GM19240 (cell line): ENCODE data around the gene PAXX.

Source experiments
- DNase-seq: peaks from one replicate; pipeline ENCODE4 v3.0.0; 2011; ENCODE audit warnings: low spot score; ENCODE audit not compliant: insufficient read length

Gene PAXX

GRCh38 chr9:136964833-136965422, 27.3 kb upstream of the PAXX start:
- DNase-seq = no peak

DNA sequence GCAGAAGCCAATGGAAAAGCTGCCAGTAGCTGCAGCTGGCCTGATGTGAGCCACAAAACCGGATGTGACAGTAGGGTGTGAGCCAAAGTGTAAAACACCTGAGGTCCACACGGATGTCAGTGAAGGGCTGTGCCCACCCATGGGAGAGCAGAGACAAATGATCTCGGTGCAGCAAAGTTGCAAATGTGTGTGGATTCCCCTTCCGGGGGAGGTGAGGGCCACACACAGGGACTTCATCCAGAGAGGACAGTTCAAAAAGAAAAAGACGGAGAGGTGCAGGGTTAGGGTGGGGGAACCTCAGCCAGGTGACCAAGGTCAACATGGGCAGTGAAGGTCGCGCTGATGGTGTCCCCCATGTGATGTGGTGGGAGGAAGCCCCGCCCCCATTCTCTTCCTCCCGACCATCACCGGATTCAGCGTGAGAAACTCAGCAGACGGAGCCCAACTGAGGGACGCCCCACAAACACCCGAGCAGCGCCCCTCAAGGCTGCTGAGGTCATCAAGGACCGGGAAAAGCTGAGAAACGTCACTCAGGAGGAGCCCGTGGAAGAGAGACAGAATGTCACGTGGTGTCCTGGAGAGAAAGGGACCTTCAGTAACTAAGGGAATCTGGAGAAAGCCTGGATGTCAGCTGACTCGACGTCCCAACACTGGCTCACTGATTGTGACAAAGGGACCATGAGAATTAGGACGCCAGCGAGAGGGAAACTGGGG, 26.3 kb upstream of the PAXX start:
- no peak for DNase-seq

DNA sequence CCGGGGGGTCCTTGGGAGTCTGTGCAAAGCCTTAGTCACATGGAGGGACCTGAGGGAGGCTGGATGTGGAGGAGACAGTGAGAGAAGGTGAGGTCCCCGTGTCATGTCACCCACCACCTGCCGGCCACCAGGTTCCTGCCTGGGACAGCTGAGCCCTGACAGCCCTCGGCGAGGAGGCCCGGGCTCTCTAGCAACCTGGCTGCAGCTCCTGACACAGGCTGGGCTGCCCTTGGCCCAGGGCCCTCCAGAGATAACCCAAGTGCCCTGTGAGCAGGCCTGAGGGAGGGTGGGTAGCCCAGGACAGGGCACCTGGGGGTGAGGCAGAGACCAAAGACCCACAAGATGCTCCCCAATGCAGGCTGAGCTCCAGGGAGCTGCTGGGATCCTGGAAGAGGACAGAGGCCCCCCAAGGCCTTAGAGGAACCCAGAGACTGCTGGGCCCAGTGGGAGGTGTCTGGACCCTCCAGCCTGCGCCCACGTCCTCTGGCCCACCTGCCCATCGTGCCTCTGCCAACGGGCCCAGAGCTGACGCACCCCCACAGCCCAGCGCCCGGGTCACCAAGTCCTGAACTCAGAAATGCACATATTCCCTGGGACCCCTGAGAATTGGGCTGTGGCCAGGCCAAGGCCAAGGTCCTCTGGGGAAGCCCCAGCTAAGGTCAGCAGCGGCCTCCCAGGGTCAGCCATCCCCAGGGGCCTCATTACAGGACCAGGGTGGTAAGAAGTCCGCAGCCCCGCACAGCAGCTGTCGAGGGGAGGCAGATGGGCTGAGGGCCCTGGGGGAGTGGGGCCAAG, 23.7 kb upstream of the PAXX start:
- DNase-seq = no peak

DNA sequence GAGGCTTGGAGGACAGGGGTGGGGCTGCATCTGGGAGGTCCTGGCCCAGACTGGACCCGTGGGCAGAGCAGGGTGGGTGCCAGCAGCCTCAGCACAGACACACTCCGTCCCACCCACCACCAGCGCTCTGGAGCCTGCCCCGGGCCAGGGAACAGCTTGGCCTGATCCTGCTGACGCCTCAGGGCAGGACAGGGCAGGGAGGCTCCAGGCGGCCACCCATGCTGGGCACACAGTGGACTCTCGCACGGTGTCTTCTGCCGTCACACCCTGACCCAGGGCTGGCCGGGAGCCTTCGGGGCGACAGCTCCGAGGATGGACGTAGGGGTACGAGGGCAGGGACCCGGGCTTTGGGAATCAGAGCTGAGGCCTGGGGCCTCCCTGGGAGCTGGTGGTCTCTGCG, 23.1 kb upstream of the PAXX start:
- DNase-seq = no peak

DNA sequence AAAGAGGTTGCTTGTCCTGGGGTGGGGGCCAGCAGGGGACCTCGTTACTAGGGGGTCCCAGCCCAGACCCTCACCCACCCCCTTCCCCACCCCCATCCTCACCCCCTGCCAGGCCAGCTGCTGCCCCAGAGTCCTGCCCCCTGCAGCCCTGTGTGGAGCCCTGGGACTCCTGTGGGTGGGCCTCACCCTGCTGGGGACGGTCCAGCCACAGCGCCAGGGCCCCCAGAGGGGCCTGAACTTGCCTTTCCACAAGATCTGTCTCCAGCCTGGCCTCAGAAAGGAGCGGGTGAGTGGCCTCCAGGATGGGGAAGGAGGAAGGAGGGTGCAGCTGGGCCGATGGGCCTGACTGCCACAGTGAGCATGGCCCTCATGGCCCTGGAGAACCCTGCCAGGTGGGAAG, 22.4 kb upstream of the PAXX start:
- DNase-seq = no peak

- DNase-seq = no peak
These were observed 21.9 kb upstream of the PAXX start for GRCh38 chr9:136970361-136970760.

DNA sequence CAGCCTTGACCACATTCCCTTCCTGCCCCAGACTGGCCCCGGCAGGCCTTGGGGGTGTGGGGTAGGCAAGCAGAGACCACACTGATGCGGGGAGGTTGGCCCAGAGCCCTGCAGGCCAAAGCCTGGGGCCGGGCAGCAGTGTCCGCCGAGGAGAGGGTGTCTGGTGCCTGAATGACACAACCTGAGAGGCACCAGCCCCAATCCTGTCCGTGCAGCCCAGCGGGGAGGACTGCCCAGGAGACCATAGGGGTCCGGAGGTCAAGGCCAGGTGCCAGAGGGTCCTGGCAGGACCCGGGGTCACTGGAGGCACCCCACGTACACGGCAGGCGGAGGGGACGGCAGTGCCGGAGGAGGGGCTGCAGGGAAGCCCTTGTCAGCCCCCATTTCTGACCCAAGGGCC, 20.5 kb upstream of the PAXX start:
- no peak for DNase-seq

GRCh38 chr9:136972335-136972734, 19.9 kb upstream of the PAXX start:
- no peak for DNase-seq

DNA sequence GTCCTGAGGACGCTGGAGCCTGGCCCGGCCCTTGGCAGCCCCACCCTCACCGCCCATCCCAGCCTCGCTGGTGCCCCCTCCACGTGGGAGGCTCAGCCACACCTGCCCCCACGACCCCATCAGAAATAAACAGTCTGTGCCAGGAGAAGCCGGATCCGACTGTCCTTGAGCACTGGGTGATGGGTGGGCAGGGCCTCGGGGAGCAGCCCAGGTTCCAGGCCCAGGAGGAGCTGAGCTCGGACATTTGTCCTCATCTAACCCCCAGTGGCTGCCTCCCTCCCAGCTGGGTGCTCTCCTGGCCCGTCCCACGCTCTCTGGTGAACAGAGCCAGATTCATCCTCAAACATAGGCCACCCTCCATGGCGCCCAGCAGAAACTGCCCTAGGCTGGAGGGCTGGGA, 19.5 kb upstream of the PAXX start:
- DNase-seq = no peak

DNA sequence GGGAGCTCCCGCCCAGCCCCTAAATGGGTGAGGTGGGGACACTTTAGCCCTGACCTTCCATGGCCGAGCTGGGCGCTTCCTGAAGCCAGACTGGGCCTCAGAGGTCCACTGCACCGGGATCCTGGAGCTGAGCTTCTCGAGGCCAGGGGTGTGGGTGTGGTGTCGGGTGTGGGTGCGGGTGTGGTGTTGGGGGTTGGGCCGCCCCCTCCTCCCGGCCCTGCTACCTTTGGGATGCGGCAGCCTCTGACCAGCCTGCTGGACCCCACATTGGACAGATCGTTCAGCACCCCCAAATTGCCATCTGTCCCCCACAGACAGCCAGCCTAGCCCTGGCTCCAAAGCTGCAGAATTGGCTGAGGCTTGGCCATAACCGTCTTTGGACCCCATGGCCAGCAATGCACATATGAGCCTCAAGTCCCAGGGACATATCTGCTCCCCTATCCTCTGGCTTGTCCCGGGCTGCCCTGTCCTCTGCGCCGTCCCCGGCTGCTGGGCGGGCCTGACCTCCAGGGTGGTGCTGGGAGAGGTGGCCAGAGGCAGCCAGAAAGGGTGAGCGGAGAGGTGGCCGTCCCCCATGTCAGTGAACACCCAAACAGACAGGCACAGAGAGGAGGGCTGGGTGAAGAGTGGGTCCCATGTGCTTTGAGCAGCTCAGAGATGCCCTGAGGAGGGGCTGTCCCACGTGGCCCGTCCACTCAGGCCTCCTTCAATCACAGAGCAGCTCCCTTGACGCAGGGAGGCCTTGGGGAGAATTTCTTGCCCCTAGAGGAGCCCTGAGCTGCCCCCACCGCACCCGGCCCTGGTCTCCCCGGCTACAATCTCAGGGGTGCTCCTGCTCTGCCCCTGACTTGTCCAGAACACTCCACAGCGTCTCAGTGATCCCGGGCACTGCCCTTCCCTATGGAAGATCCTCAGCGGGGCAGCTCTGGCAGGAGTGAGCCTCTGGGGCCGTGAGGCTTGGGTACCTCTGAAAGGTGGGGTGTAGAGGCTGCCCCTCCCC, 18.3 kb upstream of the PAXX start:
- no peak for DNase-seq

- DNase-seq = no peak
These were observed 17.2 kb upstream of the PAXX start for GRCh38 chr9:136974817-136975535.

DNA sequence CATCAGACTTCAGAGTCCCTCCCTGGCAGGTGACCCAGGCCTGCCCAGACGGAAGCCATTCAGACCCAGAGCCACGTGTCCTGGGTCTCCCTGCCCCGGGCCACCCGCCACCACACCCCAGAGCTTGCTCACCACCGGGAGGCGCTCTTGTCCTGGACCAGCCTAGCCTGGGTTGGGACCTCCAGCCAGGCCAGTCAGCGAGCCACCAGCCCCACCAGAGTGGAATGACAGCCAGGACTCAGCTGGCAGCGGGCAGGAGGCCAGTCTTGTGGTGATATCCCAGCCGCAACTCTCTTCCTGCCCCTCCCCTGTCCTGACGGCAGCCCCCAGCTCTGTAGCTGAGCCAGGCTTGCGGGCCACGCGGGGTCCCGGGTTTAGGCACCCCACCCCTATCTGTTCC, 16.6 kb upstream of the PAXX start:
- DNase-seq = no peak

DNA sequence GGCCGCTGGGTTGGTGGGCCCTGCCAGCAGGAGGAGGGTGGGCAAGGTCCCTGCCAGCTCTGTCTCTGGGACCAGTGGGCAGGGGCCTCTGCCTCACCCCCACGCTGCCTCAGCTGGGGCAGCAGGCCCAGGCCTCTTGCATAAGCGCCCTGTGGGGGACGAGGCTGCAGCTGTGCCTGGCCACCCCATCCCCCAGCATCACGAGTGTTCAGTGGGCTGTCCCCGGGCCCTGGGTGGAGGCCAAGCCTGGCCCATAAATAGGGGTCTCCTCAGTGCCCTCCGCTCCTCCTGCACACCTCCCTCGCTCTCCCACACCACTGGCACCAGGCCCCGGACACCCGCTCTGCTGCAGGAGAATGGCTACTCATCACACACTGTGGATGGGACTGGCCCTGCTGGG, 15.0 kb upstream of the PAXX start, which contains the start of gene PTGDS:
PTGDS (plus strand) TSS at position 282 of the 400 bp plus-strand sequence; CDS start at position 357, 75 bp downstream.
- DNase-seq = no peak

GRCh38 chr9:136977649-136978072, 14.6 kb upstream of the PAXX start:
- DNase-seq = no peak

GRCh38 chr9:136978073-136978864, 14.0 kb upstream of the PAXX start:
- no peak for DNase-seq

- no peak for DNase-seq
These were observed 13.2 kb upstream of the PAXX start for GRCh38 chr9:136978865-136979544.

DNA sequence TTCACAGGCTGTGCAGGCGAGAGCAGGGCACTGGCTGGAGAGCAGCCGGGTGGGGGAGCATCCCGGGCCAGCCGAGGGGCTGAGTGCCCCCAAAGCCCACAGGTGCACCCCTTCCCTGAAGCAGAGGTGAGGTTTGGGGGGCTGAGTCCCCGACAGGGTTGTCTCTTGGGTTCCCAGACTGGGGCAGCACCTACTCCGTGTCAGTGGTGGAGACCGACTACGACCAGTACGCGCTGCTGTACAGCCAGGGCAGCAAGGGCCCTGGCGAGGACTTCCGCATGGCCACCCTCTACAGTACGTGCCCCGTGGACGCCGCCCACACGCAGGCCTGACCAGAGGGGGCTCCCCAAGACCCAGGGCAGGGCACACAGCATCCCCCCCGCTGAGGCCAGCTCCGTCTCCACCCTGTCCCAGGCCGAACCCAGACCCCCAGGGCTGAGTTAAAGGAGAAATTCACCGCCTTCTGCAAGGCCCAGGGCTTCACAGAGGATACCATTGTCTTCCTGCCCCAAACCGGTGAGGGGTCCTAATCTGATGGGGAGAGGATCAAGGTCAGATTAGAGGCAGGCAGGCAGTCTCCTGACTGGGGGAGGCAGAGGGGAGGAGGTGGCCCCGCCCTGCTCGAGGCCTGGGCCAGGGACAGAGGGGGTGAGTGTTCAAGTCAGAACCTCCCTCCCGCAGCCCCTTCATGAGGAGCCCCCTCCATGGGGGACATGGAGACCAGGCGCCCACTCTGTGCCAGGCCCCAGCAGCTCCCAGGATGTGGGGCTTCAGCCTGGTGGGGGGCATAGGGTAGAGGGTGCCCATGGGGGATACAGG, 12.2 kb upstream of the PAXX start:
- DNase-seq = no peak
